Osteoblast (primary cell): ENCODE data around the gene TSPAN17. TPM values are rescaled to one million over a fixed set of nuclear protein-coding genes. Genes with fewer than 3 reads are reported as not detected.

Source experiments
- DNase-seq: peaks from one replicate; pipeline ENCODE4 v3.0.0; 2011; ENCODE audit warnings: low spot score, mixed read lengths; ENCODE audit not compliant: insufficient read length; ENCODE audit errors: missing footprints
- H2AFZ ChIP-seq: 2 replicates; pipeline ENCODE4 v1.6.0; 2011; ENCODE audit warnings: mild to moderate bottlenecking, low read length
- H3K27ac ChIP-seq: 2 replicates; pipeline ENCODE4 v1.5.1; 2011; ENCODE audit warnings: mild to moderate bottlenecking, low read depth, low read length, moderate library complexity
- H3K27me3 ChIP-seq: 2 replicates; pipeline ENCODE4 v1.6.0; 2012; ENCODE audit warnings: mild to moderate bottlenecking, control low read depth, inconsistent platforms, low read length, moderate library complexity; ENCODE audit not compliant: insufficient read depth
- H3K36me3 ChIP-seq: 2 replicates; pipeline ENCODE4 v1.5.1; 2011; ENCODE audit warnings: mild to moderate bottlenecking, low read length, control low read depth, moderate library complexity; ENCODE audit not compliant: insufficient read depth
- H3K4me1 ChIP-seq: 2 replicates; pipeline ENCODE4 v1.5.1; 2011; ENCODE audit warnings: mild to moderate bottlenecking, low read length, control low read depth, moderate library complexity; ENCODE audit not compliant: insufficient read depth
- H3K4me2 ChIP-seq: 2 replicates; pipeline ENCODE4 v1.6.0; 2011; ENCODE audit warnings: mild to moderate bottlenecking, low read length; ENCODE audit not compliant: insufficient read depth
- H3K4me3 ChIP-seq: fragments of 200-600 bp; sonication (generic); 3 replicates; pipeline ENCODE4 v1.5.1; 2012; ENCODE audit warnings: mild to moderate bottlenecking, low read length, inconsistent platforms; ENCODE audit not compliant: insufficient read depth
- H3K79me2 ChIP-seq: 2 replicates; pipeline ENCODE4 v1.6.0; 2012; ENCODE audit warnings: mild to moderate bottlenecking, low read length, control low read depth, inconsistent platforms; ENCODE audit not compliant: insufficient read depth
- H3K9me3 ChIP-seq: 2 replicates; pipeline ENCODE4 v1.5.1; 2011; ENCODE audit warnings: low read depth, low read length, control low read depth
- H4K20me1 ChIP-seq: 2 replicates; pipeline ENCODE4 v1.6.0; 2012; ENCODE audit warnings: mild to moderate bottlenecking, low read length, control low read depth; ENCODE audit not compliant: insufficient read depth
- CTCF ChIP-seq: IDR thresholded peaks from 2 replicates; pipeline ENCODE4 v1.5.1; 2011; ENCODE audit warnings: mild to moderate bottlenecking, low read depth, low read length, moderate library complexity; ENCODE audit errors: extremely low read depth
- total RNA-seq: library from RNA; depleted of rRNA; stranded (reverse); fragments of >200 nt; gene quantifications from 2 replicates; pipeline ENCODE4 v1.2.3, GENCODE V29; 2012

The TSPAN17 gene
- total RNA-seq, 1 donor = 26.1 TPM

- Histone ChIP-seq H4K20me1 (no peaks in the 10 kb centered on the region), H2AFZ (no peak overlapping the region), H3K4me3 (no peak overlapping the region), H3K27me3 (peaks cover 6% of the 10 kb centered on the region), H3K27ac (no peak overlapping the region), H3K9me3 (no peaks in the 10 kb centered on the region), H3K36me3 (no peaks in the 10 kb centered on the region), H3K79me2 (peaks cover 5% of the 10 kb centered on the region), H3K4me2 (no peak overlapping the region), H3K4me1 (peaks cover 6% of the 10 kb centered on the region)
- no peak for TF ChIP-seq CTCF
- DNase-seq = no peak
These were observed 4.4 kb upstream of the TSPAN17 start for GRCh38 chr5:176642675-176643490.

- no peak for TF ChIP-seq CTCF
- Histone ChIP-seq H2AFZ (no peak overlapping the region), H3K4me2 (no peak overlapping the region), H3K79me2 (peaks cover 12% of the 10 kb centered on the region), H4K20me1 (peaks cover 4% of the 10 kb centered on the region), H3K36me3 (no peaks in the 10 kb centered on the region), H3K4me1 (peaks cover 12% of the 10 kb centered on the region), H3K27me3 (no peaks in the 10 kb centered on the region), H3K4me3 (no peak overlapping the region), H3K27ac (no peak overlapping the region), H3K9me3 (no peaks in the 10 kb centered on the region)
- DNase-seq = no peak
These were observed 3.6 kb upstream of the TSPAN17 start for GRCh38 chr5:176643491-176644219.

- Histone ChIP-seq H3K4me1 (peaks cover 12% of the 10 kb centered on the region), H3K36me3 (no peaks in the 10 kb centered on the region), H3K27ac (no peak overlapping the region), H3K9me3 (no peaks in the 10 kb centered on the region), H3K79me2 (peaks cover 17% of the 10 kb centered on the region), H3K4me2 (no peak overlapping the region), H3K4me3 (no peak overlapping the region), H2AFZ (no peak overlapping the region), H3K27me3 (no peaks in the 10 kb centered on the region), H4K20me1 (peaks cover 8% of the 10 kb centered on the region)
- DNase-seq = no peak
- TF ChIP-seq CTCF = no peak
These were observed 3.0 kb upstream of the TSPAN17 start for GRCh38 chr5:176644294-176644693.

- Histone ChIP-seq H3K27me3 (no peaks in the 10 kb centered on the region), H3K4me1 (peaks cover 12% of the 10 kb centered on the region), H2AFZ (no peak overlapping the region), H3K27ac (no peak overlapping the region), H3K4me3 (no peak overlapping the region), H3K9me3 (no peaks in the 10 kb centered on the region), H3K36me3 (no peaks in the 10 kb centered on the region), H4K20me1 (peaks cover 12% of the 10 kb centered on the region), H3K4me2 (no peak overlapping the region), H3K79me2 (peaks cover 21% of the 10 kb centered on the region)
- no peak for DNase-seq
- TF ChIP-seq CTCF = no peak
These were observed 2.2 kb upstream of the TSPAN17 start for GRCh38 chr5:176644878-176645670.
